WTC11 (cell line): Measurements from ENCODE around the gene OGG1.

Experiments used
- ARID4B ChIP-seq: sonication (generic); formaldehyde crosslinking; IDR thresholded peaks from 2 replicates; pipeline ENCODE4 v1.8.0; 2023; ENCODE audit warnings: missing genetic modification reagents, mild to moderate bottlenecking, borderline replicate concordance
- ATF1 ChIP-seq: sonication (generic); formaldehyde crosslinking; IDR thresholded peaks from 2 replicates; pipeline ENCODE4 v1.8.1; 2023; ENCODE audit warnings: mild to moderate bottlenecking, moderate library complexity, missing genetic modification reagents
- ATF3 ChIP-seq: sonication (generic); formaldehyde crosslinking; conservative IDR thresholded peaks from 2 replicates; pipeline ENCODE4 v1.8.1; 2022; ENCODE audit warnings: mild to moderate bottlenecking, missing genetic modification reagents
- CTCF ChIP-seq: fragments of 200-600 bp; IDR thresholded peaks from 2 replicates; pipeline ENCODE4 v1.8.0; 2022; ENCODE audit warnings: antibody characterized with exemption
- RELA ChIP-seq: sonication (generic); formaldehyde crosslinking; IDR thresholded peaks from 2 replicates; pipeline ENCODE4 v1.8.1; 2022; ENCODE audit warnings: missing genetic modification reagents, mild to moderate bottlenecking, borderline replicate concordance
- SMAD4 ChIP-seq: sonication (generic); formaldehyde crosslinking; IDR thresholded peaks from 2 replicates; pipeline ENCODE4 v1.8.0; 2022; ENCODE audit warnings: mild to moderate bottlenecking, missing genetic modification reagents
- SP1 ChIP-seq: sonication (generic); formaldehyde crosslinking; conservative IDR thresholded peaks from 2 replicates; pipeline ENCODE4 v1.8.1; 2022; ENCODE audit warnings: missing genetic modification reagents
- ZBTB43 ChIP-seq: sonication (generic); formaldehyde crosslinking; IDR thresholded peaks from 2 replicates; pipeline ENCODE4 v1.8.1; 2023; ENCODE audit warnings: mild to moderate bottlenecking, missing genetic modification reagents
- ZNF232 ChIP-seq: sonication (generic); formaldehyde crosslinking; IDR thresholded peaks from 2 replicates; pipeline ENCODE4 v1.8.0; 2022; ENCODE audit warnings: mild to moderate bottlenecking, missing genetic modification reagents

GRCh38 chr3:9747267-9747666 lies 2.5 kb upstream of the OGG1 start:
- no peak for TF ChIP-seq CTCF
- no peak for TF ChIP-seq RELA (CRISPR knock-in tag)
- TF ChIP-seq ZBTB43 (CRISPR knock-in tag) = no peak
- TF ChIP-seq SP1 (CRISPR knock-in tag) = no peak
- no peak for TF ChIP-seq ARID4B
- no peak for TF ChIP-seq SMAD4 (CRISPR knock-in tag)
- no peak for TF ChIP-seq ATF1 (CRISPR knock-in tag)
- no peak for TF ChIP-seq ATF3 (CRISPR knock-in tag)
- no peak for TF ChIP-seq ZNF232 (CRISPR knock-in tag)
